ENCODE data around the gene ADSS1.

ADSS1 gene

GRCh38 chr14:104723651-104724406 is at the start of gene ADSS1:
Gene ADSS1 (plus strand): TSS chr14:104724229. CDS start chr14:104724271, 42 bp downstream.
- no peak for DNase-seq (ENCODE audit: low read depth, low spot score)

GRCh38 chr14:104675447-104675846 is 48.6 kb upstream of the ADSS1 start:
- no peak for DNase-seq (ENCODE audit: low read depth, low spot score)

- no peak for DNase-seq (ENCODE audit: low read depth, low spot score)
Measured at GRCh38 chr14:104676130-104676693, 47.8 kb upstream of the ADSS1 start.

GRCh38 chr14:104676694-104677511 is 47.1 kb upstream of the ADSS1 start:
- no peak for DNase-seq (ENCODE audit: low read depth, low spot score)

GRCh38 chr14:104677512-104678332 is 46.3 kb upstream of the ADSS1 start:
- no peak for DNase-seq (ENCODE audit: low read depth, low spot score)

GRCh38 chr14:104678346-104678745 is 45.7 kb upstream of the ADSS1 start:
- DNase-seq (ENCODE audit: low read depth, low spot score) = no peak

- no peak for DNase-seq (ENCODE audit: low read depth, low spot score)
Measured at GRCh38 chr14:104678901-104679705, 44.9 kb upstream of the ADSS1 start.

GRCh38 chr14:104680056-104680805 is 43.8 kb upstream of the ADSS1 start:
- DNase-seq (ENCODE audit: low read depth, low spot score) = no peak

- DNase-seq (ENCODE audit: low read depth, low spot score) = no peak
Measured at GRCh38 chr14:104680806-104681688, 43.0 kb upstream of the ADSS1 start.

GRCh38 chr14:104681689-104682074 is 42.3 kb upstream of the ADSS1 start:
- no peak for DNase-seq (ENCODE audit: low read depth, low spot score)

GRCh38 chr14:104682107-104682593 is 41.9 kb upstream of the ADSS1 start:
- no peak for DNase-seq (ENCODE audit: low read depth, low spot score)

GRCh38 chr14:104683653-104684448 is 40.2 kb upstream of the ADSS1 start:
- no peak for DNase-seq (ENCODE audit: low read depth, low spot score)

GRCh38 chr14:104684449-104684821 is 39.6 kb upstream of the ADSS1 start:
- no peak for DNase-seq (ENCODE audit: low read depth, low spot score)

- no peak for DNase-seq (ENCODE audit: low read depth, low spot score)
Measured at GRCh38 chr14:104685216-104685997, 38.6 kb upstream of the ADSS1 start.

- DNase-seq (ENCODE audit: low read depth, low spot score) = no peak
Measured at GRCh38 chr14:104685998-104686610, 37.9 kb upstream of the ADSS1 start.

GRCh38 chr14:104686624-104687517 is 37.2 kb upstream of the ADSS1 start:
- DNase-seq (ENCODE audit: low read depth, low spot score) = no peak

All from brain pericyte (primary cell).